ENCODE measurements around the gene OSR1. TPM values are rescaled to one million over a fixed set of nuclear protein-coding genes. Genes with fewer than 3 reads are reported as not detected.

Gene OSR1
- total RNA-seq, 2 experiments from 2014 or later: not detected

DNA sequence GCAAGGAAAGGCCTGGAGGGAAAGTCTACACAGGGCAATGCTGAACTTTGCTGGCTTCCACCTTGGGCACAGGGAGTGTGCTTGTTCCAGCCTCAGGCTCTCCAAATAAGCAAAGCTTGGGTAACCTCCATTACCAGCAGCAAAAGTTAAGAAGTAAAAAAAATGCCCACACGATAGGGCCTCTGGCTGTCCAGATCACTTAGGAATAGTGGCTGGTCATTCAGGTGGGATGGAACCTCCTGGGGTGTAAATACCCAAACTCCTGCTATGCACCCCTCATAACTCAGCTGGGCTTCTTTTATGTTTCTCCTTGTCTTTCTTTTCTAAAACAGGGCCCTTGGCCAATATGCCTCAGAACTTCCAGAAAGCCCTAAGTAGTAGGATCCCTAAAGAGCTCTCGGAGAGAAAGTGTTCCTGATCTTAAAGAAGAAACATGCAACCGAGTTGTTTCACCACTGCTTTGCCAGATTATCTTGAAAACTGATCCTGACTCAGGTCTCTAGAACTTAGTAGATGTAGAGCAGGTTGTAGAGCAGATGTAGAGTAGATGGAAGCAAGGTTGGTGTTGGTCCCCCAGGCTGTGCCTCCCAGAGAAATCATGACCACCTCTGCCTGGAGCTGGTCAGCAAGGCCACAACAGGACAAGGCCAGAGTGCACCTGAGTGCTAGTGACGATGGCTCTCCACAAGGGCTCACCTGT, 2.0 kb upstream of the OSR1 start:
- POLR2A ChIA-PET: interaction anchor here (0.6 to 5.6 kb wide), 3 partner anchors 11 to 800 kb away, joined by 4 to 69 read pairs (median 5); partner anchors contain the start of gene RDH14
- peak overlapping the region; percentile 71 for H3K4me3 ChIP-seq (ENCODE audit: low read length)
- DNase-seq (peak in 2 of 14 experiments; percentile 6 to 19), ATAC-seq (ENCODE audit: poor library complexity) (no peak)
- no peaks in the 10 kb centered on the region for H3K36me3 ChIP-seq (ENCODE audit: insufficient read depth, low read length)
- H3K9me3 Mint-ChIP-seq: no peaks in the 10 kb centered on the region
- peak overlapping the region; percentile 91 for H3K4me3 Mint-ChIP-seq
- intact Hi-C loops (cut with DNase I, micrococcal nuclease): loop anchor here (5.0 to 10.0 kb wide), 4 partner anchors 114 to 838 kb away; no protein-coding TSS in a partner anchor
- CTCF ChIA-PET: interaction anchor here (0.9 kb wide), 1 partner anchor 10 kb away, joined by 3 read pairs; no protein-coding TSS in a partner anchor
- H3K27ac ChIP-seq (ENCODE audit: low read depth in 1 of 2, low read length in 2 of 2): no peak overlapping the region
- TF ChIP-seq, protein P1, sequence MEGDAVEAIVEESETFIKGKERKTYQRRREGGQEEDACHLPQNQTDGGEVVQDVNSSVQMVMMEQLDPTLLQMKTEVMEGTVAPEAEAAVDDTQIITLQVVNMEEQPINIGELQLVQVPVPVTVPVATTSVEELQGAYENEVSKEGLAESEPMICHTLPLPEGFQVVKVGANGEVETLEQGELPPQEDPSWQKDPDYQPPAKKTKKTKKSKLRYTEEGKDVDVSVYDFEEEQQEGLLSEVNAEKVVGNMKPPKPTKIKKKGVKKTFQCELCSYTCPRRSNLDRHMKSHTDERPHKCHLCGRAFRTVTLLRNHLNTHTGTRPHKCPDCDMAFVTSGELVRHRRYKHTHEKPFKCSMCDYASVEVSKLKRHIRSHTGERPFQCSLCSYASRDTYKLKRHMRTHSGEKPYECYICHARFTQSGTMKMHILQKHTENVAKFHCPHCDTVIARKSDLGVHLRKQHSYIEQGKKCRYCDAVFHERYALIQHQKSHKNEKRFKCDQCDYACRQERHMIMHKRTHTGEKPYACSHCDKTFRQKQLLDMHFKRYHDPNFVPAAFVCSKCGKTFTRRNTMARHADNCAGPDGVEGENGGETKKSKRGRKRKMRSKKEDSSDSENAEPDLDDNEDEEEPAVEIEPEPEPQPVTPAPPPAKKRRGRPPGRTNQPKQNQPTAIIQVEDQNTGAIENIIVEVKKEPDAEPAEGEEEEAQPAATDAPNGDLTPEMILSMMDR (IDR thresholded peaks at IDR 0.05): no peak
- H3K4me1 ChIP-seq (ENCODE audit: insufficient read depth, low read length): peaks cover 61% of the 10 kb centered on the region
- H3K4me1 Mint-ChIP-seq (ENCODE audit: low read depth): peaks cover 68% of the 10 kb centered on the region
- H3K36me3 Mint-ChIP-seq (ENCODE audit: low read depth): peaks cover 10% of the 10 kb centered on the region
- H3K9me3 ChIP-seq (ENCODE audit: control insufficient read depth in 1 of 2, insufficient read depth in 1 of 2, low read length in 2 of 2): peaks cover 0 to 38% of the 10 kb centered on the region in 2 experiments
- H3K27ac Mint-ChIP-seq: no peak overlapping the region
- H3K27me3 Mint-ChIP-seq: peaks cover 88% of the 10 kb centered on the region
- peaks cover 61% of the 10 kb centered on the region in 2 experiments for H3K27me3 ChIP-seq (ENCODE audit: control insufficient read depth in 1 of 2, insufficient read depth in 2 of 2, low read length in 2 of 2)

DNA sequence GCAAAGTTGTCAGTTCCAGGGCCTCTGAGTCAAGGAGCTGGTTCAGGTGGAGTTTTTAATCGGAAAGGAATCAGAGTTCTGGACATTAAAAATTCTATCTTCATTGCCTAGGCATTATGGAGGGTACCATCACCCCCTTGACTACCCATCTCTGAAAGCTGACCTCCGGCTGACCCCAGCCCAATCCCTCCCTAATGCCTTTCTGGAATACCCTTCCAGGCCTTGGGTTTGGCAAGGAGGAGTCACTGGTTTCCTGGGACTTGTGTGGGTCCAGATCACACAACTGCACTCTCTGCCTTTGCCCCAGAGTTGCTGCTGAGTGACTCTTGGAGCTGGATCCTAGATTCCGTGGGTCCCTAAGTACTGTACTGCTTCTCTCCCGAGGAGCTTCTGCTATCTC, 1.0 kb upstream of the OSR1 start:
- ATAC-seq (ENCODE audit: poor library complexity) (no peak), DNase-seq (no peak)
- no peak overlapping the region for H3K4me3 ChIP-seq (ENCODE audit: low read length)
- ChIA-PET CTCF (interaction anchor here (0.9 kb wide), 1 partner anchor 9 kb away, joined by 3 read pairs; no protein-coding TSS in a partner anchor), POLR2A (interaction anchor here (0.6 to 5.6 kb wide), 3 partner anchors 10 to 799 kb away, joined by 4 to 69 read pairs (median 5); partner anchors contain the start of gene RDH14)
- peaks cover 61% of the 10 kb centered on the region for H3K4me1 ChIP-seq (ENCODE audit: insufficient read depth, low read length)
- TF ChIP-seq, protein P1 (IDR thresholded peaks at IDR 0.05): no peak
- Mint-ChIP-seq H3K4me3 (peak overlapping the region; percentile 59), H3K9me3 (no peaks in the 10 kb centered on the region), H3K4me1 (ENCODE audit: low read depth) (peaks cover 69% of the 10 kb centered on the region), H3K27ac (no peak overlapping the region), H3K36me3 (ENCODE audit: low read depth) (peaks cover 10% of the 10 kb centered on the region), H3K27me3 (peaks cover 97% of the 10 kb centered on the region)
- no peak overlapping the region for H3K27ac ChIP-seq (ENCODE audit: low read depth in 1 of 2, low read length in 2 of 2)
- peaks cover 70% of the 10 kb centered on the region in 2 experiments for H3K27me3 ChIP-seq (ENCODE audit: control insufficient read depth in 1 of 2, insufficient read depth in 2 of 2, low read length in 2 of 2)
- no peaks in the 10 kb centered on the region for H3K36me3 ChIP-seq (ENCODE audit: insufficient read depth, low read length)
- intact Hi-C loops (cut with DNase I, micrococcal nuclease): no loop called here
- peaks cover 0 to 41% of the 10 kb centered on the region in 2 experiments for H3K9me3 ChIP-seq (ENCODE audit: control insufficient read depth in 1 of 2, insufficient read depth in 1 of 2, low read length in 2 of 2)

DNA sequence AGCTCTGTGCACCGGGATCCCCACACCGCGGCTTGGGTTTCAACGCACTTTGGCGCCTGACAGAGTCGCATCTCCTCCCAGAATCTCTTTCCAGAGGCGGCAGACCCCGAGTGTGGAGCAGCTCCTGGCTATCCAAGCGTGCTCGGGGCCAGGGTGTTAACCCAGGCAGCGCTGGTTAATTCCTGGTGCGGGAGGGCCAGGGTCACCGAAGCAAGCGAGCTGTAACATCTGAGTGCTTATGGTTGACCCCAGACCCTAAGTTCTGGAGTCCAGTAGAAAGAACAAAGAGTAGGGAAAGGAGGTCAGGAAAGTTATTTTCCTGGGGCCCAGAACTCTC, 566 bp upstream of the OSR1 start:
- CTCF ChIA-PET: no interaction called here
- H3K4me3 Mint-ChIP-seq: peak overlapping the region; percentile 21
- H3K9me3 Mint-ChIP-seq: no peaks in the 10 kb centered on the region
- Histone ChIP-seq H3K36me3 (ENCODE audit: insufficient read depth, low read length) (no peaks in the 10 kb centered on the region), H3K27me3 (ENCODE audit: control insufficient read depth in 1 of 2, insufficient read depth in 2 of 2, low read length in 2 of 2) (peaks cover 75% of the 10 kb centered on the region in 2 experiments), H3K4me1 (ENCODE audit: insufficient read depth, low read length) (peaks cover 61% of the 10 kb centered on the region), H3K27ac (ENCODE audit: low read depth in 1 of 2, low read length in 2 of 2) (no peak overlapping the region), H3K9me3 (ENCODE audit: control insufficient read depth in 1 of 2, insufficient read depth in 1 of 2, low read length in 2 of 2) (peaks cover 0 to 41% of the 10 kb centered on the region in 2 experiments), H3K4me3 (ENCODE audit: low read length) (no peak overlapping the region)
- peaks cover 69% of the 10 kb centered on the region for H3K4me1 Mint-ChIP-seq (ENCODE audit: low read depth)
- H3K36me3 Mint-ChIP-seq (ENCODE audit: low read depth): peaks cover 10% of the 10 kb centered on the region
- ATAC-seq (ENCODE audit: poor library complexity) (no peak), DNase-seq (no peak)
- no peak overlapping the region for H3K27ac Mint-ChIP-seq
- peaks cover 99% of the 10 kb centered on the region for H3K27me3 Mint-ChIP-seq
- POLR2A ChIA-PET: interaction anchor here (1.3 to 5.6 kb wide), 2 partner anchors 9 to 799 kb away, joined by 5 to 69 read pairs; partner anchors contain the start of gene RDH14
- TF ChIP-seq, protein P1 (IDR thresholded peaks at IDR 0.05): no peak
- intact Hi-C loops (cut with DNase I, micrococcal nuclease): no loop called here

Measured in CD4-positive, alpha-beta T cell (primary cell).